ENCODE measurements around the gene ZFP57.

Gene ZFP57

GRCh38 chr6:29680904-29681303 is at the start of gene ZFP57:
ZFP57 (minus strand) TSS chr6:29681152; CDS start chr6:29677003, 4,149 bp downstream.
- H3K4me2 ChIP-seq (ENCODE audit: low read depth, low read length, poor library complexity, severe bottlenecking), result no peak within 1 kb of the TSS
- H3F3A ChIP-seq (ENCODE audit: low read depth), result no peaks in the 10 kb centered on the region
- H3K9me2 ChIP-seq (replicated peaks; ENCODE audit: low read depth, low read length), result no peaks in the 10 kb centered on the region
- TF ChIP-seq EZH2phosphoT487 (IDR thresholded peaks at IDR 0.05; ENCODE audit: borderline replicate concordance) (no peak), CTCF (conservative IDR thresholded peaks at IDR 0.05; ENCODE audit: low read length) (no peak)
- no peaks in the 10 kb centered on the region for H3K79me2 ChIP-seq (ENCODE audit: insufficient read depth, low read length)
- no peaks in the 10 kb centered on the region for H3K27me3 ChIP-seq (ENCODE audit: insufficient read depth, low read length, poor library complexity, severe bottlenecking)
- no peaks in the 10 kb centered on the region for H4K20me1 ChIP-seq (ENCODE audit: insufficient read depth, low read length, poor library complexity, severe bottlenecking)
- peaks cover 12% of the 10 kb centered on the region for H3K4me1 ChIP-seq (ENCODE audit: insufficient read depth, low read length, poor library complexity, severe bottlenecking)
- no peaks in the 10 kb centered on the region for H3K36me3 ChIP-seq (ENCODE audit: insufficient read depth, low read length)
- no peak within 1 kb of the TSS for H3K9ac ChIP-seq (ENCODE audit: low read depth, low read length, poor library complexity, severe bottlenecking)
- H3K9me3 ChIP-seq (ENCODE audit: insufficient read depth, low read depth, low read length), result no peaks in the 10 kb centered on the region
- H2AFZ ChIP-seq (ENCODE audit: low read length), result no peak within 1 kb of the TSS
- no peak within 1 kb of the TSS for H3K4me3 ChIP-seq (ENCODE audit: low read length, poor library complexity, severe bottlenecking)

- TF ChIP-seq EZH2phosphoT487 (IDR thresholded peaks at IDR 0.05; ENCODE audit: borderline replicate concordance) (no peak), CTCF (conservative IDR thresholded peaks at IDR 0.05; ENCODE audit: low read length) (no peak)
- no peaks in the 10 kb centered on the region for H4K20me1 ChIP-seq (ENCODE audit: insufficient read depth, low read length, poor library complexity, severe bottlenecking)
These were observed 49.7 kb upstream of the ZFP57 start for GRCh38 chr6:29730575-29731126.

GRCh38 chr6:29729774-29730328 is 48.9 kb upstream of the ZFP57 start:
- H3K79me2 ChIP-seq (ENCODE audit: insufficient read depth, low read length), result 0 out of 2 replicates have a peak, but pooled peaks cover under 1% of the 10 kb centered on the region
- H3K9ac ChIP-seq (ENCODE audit: low read depth, low read length, poor library complexity, severe bottlenecking), result no peak overlapping the region
- H3K4me2 ChIP-seq (ENCODE audit: low read depth, low read length, poor library complexity, severe bottlenecking), result no peak overlapping the region
- no peaks in the 10 kb centered on the region for H3K27me3 ChIP-seq (ENCODE audit: insufficient read depth, low read length, poor library complexity, severe bottlenecking)
- TF ChIP-seq EZH2phosphoT487 (IDR thresholded peaks at IDR 0.05; ENCODE audit: borderline replicate concordance) (no peak), CTCF (conservative IDR thresholded peaks at IDR 0.05; ENCODE audit: low read length) (no peak)
- H3K36me3 ChIP-seq (ENCODE audit: insufficient read depth, low read length), result no peaks in the 10 kb centered on the region
- no peaks in the 10 kb centered on the region for H3K9me3 ChIP-seq (ENCODE audit: insufficient read depth, low read depth, low read length)
- no peaks in the 10 kb centered on the region for H3K9me2 ChIP-seq (replicated peaks; ENCODE audit: low read depth, low read length)
- H2AFZ ChIP-seq (ENCODE audit: low read length), result no peak overlapping the region
- no peaks in the 10 kb centered on the region for H3K4me1 ChIP-seq (ENCODE audit: insufficient read depth, low read length, poor library complexity, severe bottlenecking)
- H3K4me3 ChIP-seq (ENCODE audit: low read length, poor library complexity, severe bottlenecking), result no peak overlapping the region
- no peaks in the 10 kb centered on the region for H4K20me1 ChIP-seq (ENCODE audit: insufficient read depth, low read length, poor library complexity, severe bottlenecking)
- no peaks in the 10 kb centered on the region for H3F3A ChIP-seq (ENCODE audit: low read depth)

More at GRCh38 chr6:29730575-29731126, 49.7 kb upstream of the ZFP57 start:
- H3K36me3 ChIP-seq (ENCODE audit: insufficient read depth, low read length), result no peaks in the 10 kb centered on the region
- H3K4me1 ChIP-seq (ENCODE audit: insufficient read depth, low read length, poor library complexity, severe bottlenecking), result no peaks in the 10 kb centered on the region
- no peaks in the 10 kb centered on the region for H3K9me3 ChIP-seq (ENCODE audit: insufficient read depth, low read depth, low read length)
- no peak overlapping the region for H3K4me2 ChIP-seq (ENCODE audit: low read depth, low read length, poor library complexity, severe bottlenecking)
- H3F3A ChIP-seq (ENCODE audit: low read depth), result no peaks in the 10 kb centered on the region
- no peak overlapping the region for H3K4me3 ChIP-seq (ENCODE audit: low read length, poor library complexity, severe bottlenecking)
- H3K27me3 ChIP-seq (ENCODE audit: insufficient read depth, low read length, poor library complexity, severe bottlenecking), result no peaks in the 10 kb centered on the region
- no peak overlapping the region for H3K9ac ChIP-seq (ENCODE audit: low read depth, low read length, poor library complexity, severe bottlenecking)
- H3K9me2 ChIP-seq (replicated peaks; ENCODE audit: low read depth, low read length), result no peaks in the 10 kb centered on the region
- no peak overlapping the region for H2AFZ ChIP-seq (ENCODE audit: low read length)
- H3K79me2 ChIP-seq (ENCODE audit: insufficient read depth, low read length), result no peaks in the 10 kb centered on the region
